NOMO-1 treated with DMSO at 0.1 percent for 48 hours (cell line): ENCODE measurements around the gene CLDN34.

ENCODE experiments used
- DNase-seq: peaks from one replicate; lab custom pipeline; 2025; ENCODE audit not compliant: unreplicated experiment; lab: John Stamatoyannopoulos, UW

Gene CLDN34

GRCh38 chrX:9977635-9978034 lies 10.5 kb downstream of the CLDN34 start:
- no peak for DNase-seq

- no peak for DNase-seq
Measured at GRCh38 chrX:9980401-9980800, 13.2 kb downstream of the CLDN34 start.

GRCh38 chrX:9980927-9981326 lies 13.8 kb downstream of the CLDN34 start:
- DNase-seq = no peak

DNA sequence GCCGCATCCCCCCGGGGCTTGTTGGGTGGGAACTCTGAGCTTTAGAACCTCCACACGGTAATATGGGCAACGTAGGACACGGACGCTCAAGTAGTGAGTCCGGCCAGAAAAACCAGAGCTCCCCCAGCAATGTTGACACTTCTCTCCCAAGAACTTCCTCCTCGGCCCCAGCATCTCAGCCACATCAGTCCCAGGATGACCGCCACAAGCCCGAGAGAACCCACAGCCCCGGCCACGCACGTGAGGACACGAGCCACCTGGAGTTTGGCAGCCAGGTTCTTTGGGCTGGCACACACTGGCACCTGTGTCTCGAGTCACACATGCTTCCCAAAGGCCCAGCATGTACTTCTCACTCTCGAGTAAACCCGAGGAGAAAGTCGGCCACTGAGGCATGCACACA lies 16.3 kb downstream of the CLDN34 start:
- no peak for DNase-seq

DNA sequence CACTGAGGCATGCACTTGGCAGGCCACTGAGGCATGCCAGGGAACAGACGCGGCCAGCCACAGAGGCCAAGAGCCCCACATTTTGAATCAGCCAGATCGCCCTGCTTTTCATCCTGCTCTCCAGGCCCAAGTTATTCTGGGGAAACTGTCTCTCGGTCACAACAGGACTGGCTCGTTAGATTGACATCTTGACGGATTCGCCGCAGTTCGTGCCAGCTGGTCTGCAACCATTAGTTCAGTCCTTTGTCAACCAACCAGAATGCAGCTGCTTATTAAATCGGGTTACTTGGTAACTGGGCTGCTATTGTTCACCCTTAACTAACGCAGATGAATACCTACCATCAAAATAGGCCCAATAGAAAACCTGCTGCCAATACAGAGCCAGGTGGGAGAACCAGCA lies 16.7 kb downstream of the CLDN34 start:
- DNase-seq = no peak

- no peak for DNase-seq
Measured at GRCh38 chrX:9988762-9989161, 21.6 kb downstream of the CLDN34 start.

DNA sequence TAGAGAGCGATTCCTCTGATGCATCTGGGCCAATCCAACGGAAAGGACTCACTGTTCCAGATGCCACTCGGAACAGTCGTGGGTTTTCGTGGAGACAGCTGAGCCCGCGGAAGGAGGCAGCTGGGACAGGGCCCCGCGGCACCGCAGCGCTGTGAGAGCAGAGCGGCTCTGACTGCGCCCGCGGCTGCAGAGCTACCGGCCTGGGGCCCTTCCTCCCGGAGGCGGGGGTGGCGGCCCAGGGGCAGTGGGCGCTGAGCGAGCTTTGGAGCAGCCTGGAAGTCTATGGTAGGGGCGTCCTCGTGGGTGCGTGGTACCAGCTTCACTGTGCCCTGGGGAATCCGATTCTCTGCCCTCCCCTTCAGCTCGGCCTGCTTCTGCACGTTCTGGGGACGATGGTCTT lies 24.9 kb downstream of the CLDN34 start:
- DNase-seq = no peak

DNA sequence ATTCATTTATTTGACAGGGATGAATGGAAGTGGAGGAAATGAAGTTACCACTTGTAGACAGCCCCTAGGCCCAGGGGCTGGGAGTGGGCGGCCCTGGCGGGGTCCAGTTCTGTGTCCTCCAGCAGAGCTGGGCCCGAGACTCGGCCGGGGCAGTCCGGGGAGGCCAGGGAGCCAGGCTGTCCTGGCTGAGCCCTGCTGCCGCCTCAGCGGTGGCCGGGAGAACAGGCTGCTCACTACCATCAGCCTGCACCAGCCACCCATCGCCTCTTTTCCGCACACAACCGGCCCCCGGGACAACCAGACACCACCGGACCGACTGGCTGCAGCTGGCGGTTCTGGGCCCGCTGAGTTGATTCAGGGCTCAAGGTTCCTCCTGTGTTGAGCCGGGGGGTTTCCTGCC lies 25.6 kb downstream of the CLDN34 start:
- no peak for DNase-seq

- DNase-seq = peak; percentile 22
Measured at GRCh38 chrX:9995855-9996339, 28.7 kb downstream of the CLDN34 start.

DNA sequence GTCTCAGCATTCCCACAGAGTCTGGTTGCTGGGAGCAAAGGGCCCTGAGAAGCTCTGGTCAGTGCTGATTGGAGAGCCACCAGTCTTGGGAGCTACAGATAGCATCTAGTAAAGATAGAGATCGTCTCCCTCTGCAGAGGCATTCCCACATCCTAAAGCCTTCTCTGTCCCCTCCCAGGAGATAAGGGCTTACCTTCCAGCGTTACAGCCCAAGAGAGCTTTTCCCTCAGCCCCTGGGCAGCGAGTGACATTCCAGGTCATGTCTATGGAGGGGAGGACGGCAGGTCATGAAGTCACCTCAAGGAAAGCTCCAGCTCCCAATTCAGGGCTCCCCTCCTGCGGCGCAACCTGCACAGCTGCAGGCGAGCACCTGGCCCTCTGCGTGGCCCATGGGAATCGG lies 29.9 kb downstream of the CLDN34 start:
- DNase-seq = no peak

- DNase-seq = no peak
Measured at GRCh38 chrX:9997524-9997923, 30.4 kb downstream of the CLDN34 start.

- no peak for DNase-seq
Measured at GRCh38 chrX:10001496-10001895, 34.3 kb downstream of the CLDN34 start.

DNA sequence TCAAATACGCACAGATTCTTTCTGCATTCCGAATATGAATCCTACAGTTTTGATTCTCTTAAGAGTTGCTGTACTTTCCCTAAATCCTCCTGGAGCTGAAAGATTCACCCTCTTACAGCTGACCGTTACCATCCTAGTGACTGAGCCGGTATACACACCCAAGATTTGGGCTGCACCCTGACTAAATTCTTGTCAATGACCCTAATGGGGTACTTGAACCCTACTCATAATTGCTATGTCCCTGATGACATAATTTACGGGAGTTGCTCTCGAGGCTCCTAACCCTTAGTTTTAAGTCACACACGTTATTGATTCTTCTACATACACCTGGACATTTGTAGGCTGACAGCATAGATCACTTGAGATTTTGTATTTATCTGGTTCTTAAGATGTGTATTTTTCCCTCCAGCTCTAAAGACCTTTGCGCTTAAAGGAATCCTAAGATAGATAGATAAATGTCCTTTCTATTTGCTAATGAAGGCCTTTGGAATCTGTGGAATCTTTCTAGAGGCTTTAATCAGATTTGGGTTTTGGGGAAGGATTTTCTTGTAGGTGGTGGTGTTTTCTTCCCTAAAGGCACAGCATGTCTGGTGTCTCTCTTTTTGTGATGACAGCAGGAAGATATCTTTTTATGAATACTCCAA lies 37.8 kb downstream of the CLDN34 start:
- DNase-seq = no peak

- DNase-seq = no peak
Measured at GRCh38 chrX:10006086-10006485, 38.9 kb downstream of the CLDN34 start.

- no peak for DNase-seq
Measured at GRCh38 chrX:10006770-10007169, 39.6 kb downstream of the CLDN34 start.

DNA sequence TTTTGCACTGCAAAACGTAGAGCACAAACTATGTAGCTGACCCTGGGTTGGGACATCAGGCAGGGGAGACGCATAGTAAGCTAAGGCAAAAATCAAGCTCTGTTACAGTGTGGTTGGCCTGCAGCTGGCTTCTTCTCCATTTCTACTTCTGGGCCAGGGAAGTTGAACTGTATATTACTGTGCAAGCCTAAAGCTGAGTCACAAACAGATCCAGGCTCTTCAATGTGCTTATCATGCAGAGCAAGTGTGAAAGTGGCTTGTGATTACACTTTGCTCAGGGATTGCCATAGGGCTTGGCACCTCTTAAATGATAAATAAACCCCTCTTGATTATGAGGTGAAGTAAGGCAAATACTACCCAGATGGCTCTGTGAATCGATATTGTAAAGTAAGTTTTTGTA lies 40.5 kb downstream of the CLDN34 start:
- no peak for DNase-seq

- no peak for DNase-seq
Measured at GRCh38 chrX:10008483-10009056, 41.4 kb downstream of the CLDN34 start.

DNA sequence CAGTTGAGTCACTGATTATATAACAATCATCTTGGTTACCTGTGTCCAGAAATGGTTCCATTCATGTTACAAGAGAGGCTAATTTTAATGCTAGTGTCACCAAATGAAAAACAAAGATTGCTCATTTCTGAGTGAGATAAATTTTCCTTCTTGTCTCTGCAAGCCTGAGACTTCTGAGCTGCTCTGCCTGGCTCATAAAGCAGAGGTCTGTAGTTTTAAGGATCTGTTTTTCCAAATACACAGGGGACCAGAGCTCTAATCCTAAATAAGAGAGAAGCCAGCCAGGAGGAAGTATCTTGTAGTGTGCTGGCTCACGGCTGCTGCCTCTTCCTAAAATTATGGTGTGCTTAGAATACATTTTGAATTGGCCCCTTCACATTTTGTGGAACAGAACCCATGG lies 42.6 kb downstream of the CLDN34 start:
- no peak for DNase-seq

DNA sequence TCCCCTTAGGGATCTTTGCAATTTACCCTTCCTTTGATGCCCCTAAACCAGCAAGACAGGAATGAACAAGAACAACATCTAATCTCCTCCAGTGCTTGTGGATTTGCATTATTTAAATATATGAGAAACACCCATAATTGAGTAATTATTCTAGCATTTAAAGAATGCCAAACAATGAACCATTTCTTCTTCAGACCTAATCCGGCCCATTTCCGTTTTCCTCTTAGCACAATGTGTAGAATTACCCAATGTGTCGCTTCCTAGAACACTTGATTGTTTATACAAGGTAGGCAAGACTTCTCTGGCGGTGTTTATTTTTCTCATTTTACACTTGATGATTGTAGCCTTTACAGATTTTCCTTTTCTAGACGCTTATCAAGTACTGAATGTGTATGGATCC lies 43.5 kb downstream of the CLDN34 start:
- DNase-seq = no peak

GRCh38 chrX:10011261-10011931 lies 44.2 kb downstream of the CLDN34 start:
- DNase-seq = no peak

DNA sequence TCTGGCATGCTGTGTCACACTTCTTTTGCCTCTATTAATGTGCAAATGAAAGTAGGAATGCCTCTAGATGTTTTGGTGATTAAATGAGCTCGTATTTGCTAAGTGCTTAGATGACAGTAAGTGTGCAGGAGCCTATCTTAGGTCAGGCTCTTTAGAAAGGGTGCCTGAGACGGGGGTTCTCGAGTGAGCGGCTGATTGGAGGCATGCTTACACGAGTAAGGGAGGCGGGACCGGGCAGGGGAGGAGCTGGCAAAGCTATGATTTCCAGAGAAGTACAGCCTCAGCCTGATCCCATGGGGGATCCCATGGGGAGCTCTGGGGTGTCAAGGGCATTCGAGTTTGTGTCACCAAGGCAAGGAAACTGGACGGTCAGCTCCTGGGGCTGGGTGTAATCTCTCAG lies 44.8 kb downstream of the CLDN34 start:
- no peak for DNase-seq
